Natural killer cell treated with Interleukin-12 subunit alpha and Interleukin-12 subunit beta and Interleukin-15 and Interleukin-18, amount 100 ng/mL, for 72 hours (primary cell): Measurements from ENCODE around the gene KRTAP3-1. TPM values are rescaled to one million over a fixed set of nuclear protein-coding genes. Genes with fewer than 3 reads are reported as not detected.

Source experiments
- ATAC-seq, 2 donors: fragments of 150-1000 bp; cut with Tn5 transposase in 1 of 2; sonication (Bioruptor Pico), chemical (Tn5 transposase) in 1 of 2; 2 replicates each; pipeline ENCODE4 v1.10.0; 2021
- DNase-seq: peaks from one replicate; pipeline ENCODE4 v3.0.0; 2022; ENCODE audit warnings: low spot score
- H3K27ac Mint-ChIP-seq, 2 donors: 1 replicate in 1 of 2; 2 replicates in 1 of 2; pipeline ENCODE4 v1.8.0; 2022; ENCODE audit warnings: mixed read lengths in 2 of 2, mild to moderate bottlenecking in 1 of 2, moderate library complexity in 1 of 2
- H3K27me3 Mint-ChIP-seq, 2 donors: 1 replicate in 1 of 2; 2 replicates in 1 of 2; pipeline ENCODE4 v1.8.0; 2022; ENCODE audit warnings: mixed read lengths in 2 of 2
- H3K36me3 Mint-ChIP-seq: one replicate; pipeline ENCODE4 v1.8.0; 2022; ENCODE audit warnings: mixed read lengths
- H3K4me1 Mint-ChIP-seq, 2 donors: 1 replicate in 1 of 2; 2 replicates in 1 of 2; pipeline ENCODE4 v1.8.0; 2022; ENCODE audit warnings: low read depth in 2 of 2, mixed read lengths in 2 of 2, mild to moderate bottlenecking in 1 of 2
- H3K4me3 Mint-ChIP-seq: one replicate; pipeline ENCODE4 v1.8.0; 2022; ENCODE audit warnings: mixed read lengths
- H3K9me3 Mint-ChIP-seq: 2 replicates; pipeline ENCODE4 v1.8.0; 2022; ENCODE audit warnings: mixed read lengths
- total RNA-seq, 2 donors: library from RNA; stranded (reverse); gene quantifications; one replicate each; pipeline ENCODE4 v1.2.3, GENCODE V29; 2022

The KRTAP3-1 gene
- total RNA-seq, 2 donors from 2014 or later: not detected

DNA sequence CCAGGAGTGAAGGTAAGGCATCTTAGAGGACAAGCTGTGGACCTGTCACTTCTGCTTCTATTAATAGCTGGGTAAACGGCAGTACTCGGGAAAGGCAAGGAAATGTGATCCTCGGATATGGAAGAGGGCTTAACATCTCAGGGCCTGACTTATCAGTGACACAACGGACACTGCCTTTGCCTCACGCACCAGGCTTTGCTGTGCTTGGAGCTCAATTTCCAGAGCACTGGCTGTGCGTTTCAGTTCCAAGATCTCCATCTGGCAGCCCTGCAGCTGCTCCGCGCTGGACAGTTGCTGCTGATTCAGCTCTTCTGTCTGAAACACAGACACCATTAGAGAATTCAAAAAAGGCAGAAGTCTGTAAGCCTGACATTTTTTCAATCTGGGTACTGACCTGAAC lies 28.3 kb downstream of the KRTAP3-1 start:
- Mint-ChIP-seq H3K4me1 (no peaks in the 10 kb centered on the region), H3K27me3 (peaks cover 15 to 21% of the 10 kb centered on the region in 2 donors), H3K27ac (no peak overlapping the region), H3K4me3 (no peak overlapping the region), H3K36me3 (no peaks in the 10 kb centered on the region), H3K9me3 (no peaks in the 10 kb centered on the region)
- DNase-seq: no peak
- no peak for ATAC-seq

DNA sequence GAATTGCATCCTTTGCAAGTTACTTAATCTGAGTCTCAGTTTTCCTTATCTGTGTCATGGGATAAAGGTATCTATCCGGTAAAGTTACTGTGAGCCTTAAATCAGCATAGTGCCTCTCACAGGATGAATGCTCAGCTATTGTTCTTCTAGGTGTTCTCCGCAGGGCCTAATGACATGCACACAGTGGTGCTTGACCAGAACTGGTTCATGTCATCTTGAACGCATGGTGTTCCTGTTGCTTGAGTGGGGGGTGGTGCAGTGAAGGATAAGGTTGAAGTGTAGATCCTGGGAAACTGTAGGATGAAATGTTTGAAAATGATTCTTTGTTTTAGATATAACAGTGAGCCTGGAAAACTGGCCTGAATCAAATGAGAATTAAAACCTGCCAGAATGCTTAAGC lies 28.8 kb downstream of the KRTAP3-1 start:
- Mint-ChIP-seq H3K4me1 (no peaks in the 10 kb centered on the region), H3K4me3 (no peak overlapping the region), H3K36me3 (no peaks in the 10 kb centered on the region), H3K27ac (no peak overlapping the region), H3K27me3 (peaks cover 18 to 21% of the 10 kb centered on the region in 2 donors), H3K9me3 (no peaks in the 10 kb centered on the region)
- ATAC-seq (no peak), DNase-seq (no peak)

DNA sequence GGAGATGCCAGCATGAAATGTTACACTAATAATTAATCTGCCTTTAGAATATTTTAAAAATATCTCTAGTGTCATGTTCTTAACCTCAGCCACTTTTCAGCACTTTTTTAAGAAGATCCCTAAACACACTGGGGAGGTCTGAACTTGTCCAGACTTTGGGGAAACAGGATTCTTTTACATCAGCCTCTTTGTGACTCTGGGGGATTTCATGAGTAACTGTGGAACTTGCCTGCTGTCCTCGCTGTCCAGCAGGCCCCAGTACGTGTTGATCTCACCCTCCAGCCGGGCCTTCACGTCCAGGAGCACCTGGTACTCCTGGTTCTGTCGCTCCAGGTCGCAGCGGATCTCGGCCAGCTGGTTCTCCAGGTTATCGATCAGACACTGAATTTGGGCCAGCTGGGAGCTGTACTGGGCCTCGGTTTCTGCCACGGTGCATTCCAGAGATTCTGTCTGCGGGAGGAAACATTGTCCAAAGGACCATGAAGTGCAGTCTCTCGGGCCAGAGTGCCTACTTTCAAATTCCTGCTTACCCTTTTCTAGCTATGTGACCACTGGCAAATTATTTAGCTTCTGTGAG lies 30.3 kb downstream of the KRTAP3-1 start:
- H3K9me3 Mint-ChIP-seq: no peaks in the 10 kb centered on the region
- H3K36me3 Mint-ChIP-seq: no peaks in the 10 kb centered on the region
- H3K27me3 Mint-ChIP-seq: peaks cover 18 to 21% of the 10 kb centered on the region in 2 donors
- H3K4me1 Mint-ChIP-seq: no peaks in the 10 kb centered on the region
- ATAC-seq (no peak), DNase-seq (no peak)
- no peak overlapping the region for H3K27ac Mint-ChIP-seq
- no peak overlapping the region for H3K4me3 Mint-ChIP-seq

DNA sequence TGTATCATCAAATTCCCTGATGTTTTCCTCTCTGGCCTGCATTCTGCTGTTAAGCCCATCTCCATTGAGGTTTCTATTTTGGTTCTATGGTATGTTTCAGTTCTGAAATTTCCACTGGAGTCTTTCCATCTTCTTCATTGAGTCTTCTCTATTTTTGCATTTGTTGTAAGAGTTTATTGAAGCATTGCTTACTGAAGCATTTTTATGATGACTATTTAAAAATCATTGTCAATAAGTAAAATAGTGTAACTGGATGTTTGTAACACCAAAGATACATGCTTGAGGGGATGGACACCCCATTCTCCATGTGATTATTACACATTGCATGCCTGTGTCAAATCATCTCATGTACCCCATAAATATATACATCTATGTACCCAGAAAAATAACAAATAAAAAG lies 33.4 kb downstream of the KRTAP3-1 start:
- no peaks in the 10 kb centered on the region for H3K9me3 Mint-ChIP-seq
- no peak overlapping the region for H3K27ac Mint-ChIP-seq
- no peak for DNase-seq
- no peak for ATAC-seq
- no peak overlapping the region for H3K4me3 Mint-ChIP-seq
- no peaks in the 10 kb centered on the region for H3K4me1 Mint-ChIP-seq
- H3K27me3 Mint-ChIP-seq: peaks cover 24 to 39% of the 10 kb centered on the region in 2 donors
- no peaks in the 10 kb centered on the region for H3K36me3 Mint-ChIP-seq

DNA sequence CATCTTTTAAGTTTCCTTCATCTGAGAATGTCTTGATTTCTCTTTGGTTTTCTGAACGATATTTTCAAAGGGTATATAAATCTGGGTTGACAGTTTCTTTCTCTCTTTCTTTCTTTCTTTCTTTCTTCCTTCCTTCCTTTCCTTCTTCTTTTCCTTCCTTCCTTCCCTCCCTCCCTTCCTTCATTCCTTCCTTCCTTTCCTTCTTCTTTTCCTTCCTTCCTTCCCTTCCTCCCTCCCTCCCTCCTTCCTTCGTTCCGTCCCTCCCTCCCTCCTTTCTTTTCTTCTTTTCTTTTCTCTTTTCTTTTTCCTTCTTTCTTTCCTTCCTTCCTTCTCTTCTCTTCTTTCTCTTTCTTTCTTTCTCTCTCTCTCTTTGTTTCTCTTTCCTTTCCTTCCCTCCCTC lies 34.6 kb downstream of the KRTAP3-1 start:
- DNase-seq (no peak), ATAC-seq (no peak)
- Mint-ChIP-seq H3K27ac (no peak overlapping the region), H3K4me1 (no peaks in the 10 kb centered on the region), H3K36me3 (no peaks in the 10 kb centered on the region), H3K27me3 (peaks cover 24 to 31% of the 10 kb centered on the region in 2 donors), H3K9me3 (no peaks in the 10 kb centered on the region), H3K4me3 (no peak overlapping the region)

DNA sequence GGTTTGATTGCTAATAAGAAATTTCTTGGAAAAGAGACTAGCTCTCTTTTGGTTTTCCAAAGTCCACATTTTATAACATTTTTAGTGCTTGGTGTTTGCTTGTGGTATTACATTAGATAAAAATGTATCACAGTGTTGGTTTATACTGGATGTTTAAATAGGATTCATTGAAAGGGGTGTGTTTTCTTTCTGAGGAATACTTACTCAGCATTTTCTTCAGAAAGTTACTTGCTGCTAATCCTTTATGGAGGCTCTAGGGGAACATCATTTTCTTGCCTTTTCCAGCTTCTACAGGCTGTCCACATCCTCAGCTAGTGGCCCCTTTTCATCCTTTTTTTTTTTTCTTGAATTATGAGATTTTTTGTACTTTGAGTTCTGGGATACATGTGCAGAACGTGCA lies 41.3 kb downstream of the KRTAP3-1 start:
- no peak overlapping the region for H3K27ac Mint-ChIP-seq
- no peak for DNase-seq
- H3K36me3 Mint-ChIP-seq: no peaks in the 10 kb centered on the region
- H3K4me1 Mint-ChIP-seq: no peaks in the 10 kb centered on the region
- peaks cover 17% of the 10 kb centered on the region in 2 donors for H3K27me3 Mint-ChIP-seq
- H3K4me3 Mint-ChIP-seq: no peak overlapping the region
- no peaks in the 10 kb centered on the region for H3K9me3 Mint-ChIP-seq
- ATAC-seq: no peak

DNA sequence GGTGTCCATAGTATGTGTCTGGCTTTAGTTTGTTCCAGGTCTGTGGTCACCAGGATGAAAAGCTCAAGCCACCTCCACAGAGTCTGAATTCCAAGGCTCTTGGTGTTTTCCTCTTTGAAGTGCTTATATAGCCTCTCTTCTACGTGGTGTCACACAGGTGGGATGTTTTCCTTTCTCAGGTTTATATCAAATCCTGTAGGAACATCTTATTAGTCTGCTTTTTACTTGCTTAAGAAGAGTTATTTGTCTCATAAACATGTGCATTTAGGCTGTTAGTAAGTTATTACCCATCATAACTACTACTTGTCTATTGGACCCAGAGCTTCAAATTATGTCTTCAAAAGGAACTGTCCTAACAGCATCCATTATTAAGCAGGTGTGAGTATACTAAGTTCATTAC lies 42.1 kb downstream of the KRTAP3-1 start, which contains the start of gene KRT39:
Gene KRT39, minus strand, starts transcription at position 101 of the 400 bp plus-strand sequence. Its CDS starts 92 bp downstream, at position 9.
- Mint-ChIP-seq H3K27ac (no peak within 1 kb of the TSS), H3K27me3 (peaks cover 9 to 11% of the 10 kb centered on the region in 2 donors), H3K36me3 (no peaks in the 10 kb centered on the region), H3K9me3 (no peaks in the 10 kb centered on the region), H3K4me3 (no peak within 1 kb of the TSS), H3K4me1 (no peaks in the 10 kb centered on the region)
- no peak for DNase-seq
- no peak for ATAC-seq

GRCh38 chr17:40963838-40964237 lies 45.1 kb downstream of the KRTAP3-1 start:
- Mint-ChIP-seq H3K4me3 (no peak overlapping the region), H3K9me3 (no peaks in the 10 kb centered on the region), H3K27ac (no peak overlapping the region), H3K4me1 (peaks cover 0 to 5% of the 10 kb centered on the region in 2 donors), H3K36me3 (no peaks in the 10 kb centered on the region), H3K27me3 (peaks cover under 1 to 13% of the 10 kb centered on the region in 2 donors)
- no peak for DNase-seq
- ATAC-seq: no peak

DNA sequence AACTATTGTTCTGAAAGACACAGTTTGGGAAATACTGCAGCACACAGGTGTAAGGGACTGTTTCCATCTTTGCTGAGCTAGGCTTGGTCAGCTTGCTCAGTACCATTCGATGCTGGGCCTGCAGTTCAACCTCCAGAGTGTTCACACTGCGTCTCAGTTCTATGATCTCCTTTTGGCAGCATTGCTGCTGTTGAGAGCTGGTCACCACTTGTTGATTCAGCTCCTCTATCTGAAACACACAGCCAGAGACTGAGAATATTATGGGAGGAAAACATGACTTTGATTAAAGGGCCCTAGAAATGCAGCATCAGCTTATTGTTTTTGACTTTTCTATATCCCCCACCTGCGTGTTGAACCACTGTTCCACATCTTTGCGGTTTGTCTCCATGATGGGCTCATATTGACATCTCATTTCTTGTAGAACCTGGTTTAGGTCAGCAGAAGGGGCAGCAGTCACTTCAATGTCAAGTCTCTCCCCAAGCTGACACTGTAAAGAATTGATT lies 46.8 kb downstream of the KRTAP3-1 start:
- H3K27ac Mint-ChIP-seq: no peak overlapping the region
- H3K4me1 Mint-ChIP-seq: peaks cover 0 to 5% of the 10 kb centered on the region in 2 donors
- H3K27me3 Mint-ChIP-seq: peaks cover 6% of the 10 kb centered on the region in 2 donors
- no peak for ATAC-seq
- no peak overlapping the region for H3K4me3 Mint-ChIP-seq
- no peaks in the 10 kb centered on the region for H3K9me3 Mint-ChIP-seq
- H3K36me3 Mint-ChIP-seq: no peaks in the 10 kb centered on the region
- DNase-seq: no peak

DNA sequence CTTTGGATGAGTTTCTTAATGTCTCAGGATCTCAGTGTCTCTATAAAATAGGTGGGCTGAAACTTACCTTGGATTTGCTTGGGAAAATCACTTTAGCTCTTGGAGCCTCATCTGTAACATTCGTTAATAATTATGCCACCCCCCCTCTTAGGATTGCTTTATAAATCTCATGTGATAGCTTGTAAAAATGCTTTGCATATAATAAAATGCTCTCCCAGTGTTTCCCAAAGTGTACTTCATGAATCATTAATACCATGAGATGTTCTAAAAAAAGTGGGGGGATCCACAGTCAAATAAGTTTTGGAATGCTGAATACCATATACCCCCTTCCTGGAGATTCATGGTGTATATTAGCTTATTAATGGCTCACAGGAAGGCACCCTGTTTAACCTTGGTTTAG lies 47.3 kb downstream of the KRTAP3-1 start:
- Mint-ChIP-seq H3K4me3 (no peak overlapping the region), H3K4me1 (peaks cover 0 to 5% of the 10 kb centered on the region in 2 donors), H3K27me3 (peaks cover 9 to 10% of the 10 kb centered on the region in 2 donors), H3K27ac (no peak overlapping the region), H3K9me3 (no peaks in the 10 kb centered on the region), H3K36me3 (no peaks in the 10 kb centered on the region)
- no peak for ATAC-seq
- DNase-seq: no peak

GRCh38 chr17:40960144-40960543 lies 48.8 kb downstream of the KRTAP3-1 start:
- Mint-ChIP-seq H3K4me1 (peaks cover 0 to 5% of the 10 kb centered on the region in 2 donors), H3K27me3 (peaks cover 17 to 18% of the 10 kb centered on the region in 2 donors), H3K27ac (no peak overlapping the region), H3K4me3 (no peak overlapping the region), H3K9me3 (no peaks in the 10 kb centered on the region), H3K36me3 (no peaks in the 10 kb centered on the region)
- DNase-seq (no peak), ATAC-seq (no peak)

Other genes starting within 250 kb of the KRTAP3-1 start
- not detected for gene KRT26, start 236.9 kb downstream of the KRTAP3-1 start, total RNA-seq
- not detected for gene KRT27, start 226.6 kb downstream of the KRTAP3-1 start, total RNA-seq
- not detected for gene KRT28, start 209.2 kb downstream of the KRTAP3-1 start, total RNA-seq
- gene KRT10, start 186.5 kb downstream of the KRTAP3-1 start, total RNA-seq: 10 to 100 TPM; 26.8 to 42.3 TPM
- gene KRT12, start 141.9 kb downstream of the KRTAP3-1 start, total RNA-seq: not detected
- not detected for gene KRT20, start 123.9 kb downstream of the KRTAP3-1 start, total RNA-seq
- gene KRT23, start 71.5 kb downstream of the KRTAP3-1 start, total RNA-seq: not detected
- not detected for gene KRT39, start 42.2 kb downstream of the KRTAP3-1 start, total RNA-seq
- not detected for gene KRT40, start 24.8 kb downstream of the KRTAP3-1 start, total RNA-seq
- gene KRTAP3-3, start 15.0 kb downstream of the KRTAP3-1 start, total RNA-seq: not detected
- gene KRTAP3-2, start 9.2 kb downstream of the KRTAP3-1 start, total RNA-seq: not detected
- not detected for gene KRTAP1-5, start 18.1 kb upstream of the KRTAP3-1 start, total RNA-seq
- gene KRTAP1-4, start 21.1 kb upstream of the KRTAP3-1 start, total RNA-seq: not detected
- not detected for gene KRTAP1-3, start 25.7 kb upstream of the KRTAP3-1 start, total RNA-seq
- not detected for gene KRTAP1-1, start 32.3 kb upstream of the KRTAP3-1 start, total RNA-seq
- gene KRTAP2-1, start 38.2 kb upstream of the KRTAP3-1 start, total RNA-seq: not detected
- gene KRTAP2-2, start 46.1 kb upstream of the KRTAP3-1 start, total RNA-seq: not detected
- not detected for gene KRTAP2-3, start 51.0 kb upstream of the KRTAP3-1 start, total RNA-seq
- gene KRTAP2-4, start 56.8 kb upstream of the KRTAP3-1 start, total RNA-seq: not detected
- gene KRTAP4-7, start 75.0 kb upstream of the KRTAP3-1 start, total RNA-seq: not detected
- not detected for gene KRTAP4-8, start 89.0 kb upstream of the KRTAP3-1 start, total RNA-seq
- gene KRTAP4-16, start 93.1 kb upstream of the KRTAP3-1 start, total RNA-seq: not detected
- not detected for gene KRTAP4-9, start 96.3 kb upstream of the KRTAP3-1 start, total RNA-seq
- not detected for gene KRTAP4-11, start 109.2 kb upstream of the KRTAP3-1 start, total RNA-seq
- gene KRTAP4-12, start 115.1 kb upstream of the KRTAP3-1 start, total RNA-seq: not detected
- not detected for gene KRTAP4-6, start 131.4 kb upstream of the KRTAP3-1 start, total RNA-seq
- not detected for gene KRTAP4-5, start 140.7 kb upstream of the KRTAP3-1 start, total RNA-seq
- not detected for gene KRTAP4-4, start 151.6 kb upstream of the KRTAP3-1 start, total RNA-seq
- gene KRTAP4-3, start 159.1 kb upstream of the KRTAP3-1 start, total RNA-seq: not detected
- not detected for gene KRTAP4-2, start 169.1 kb upstream of the KRTAP3-1 start, total RNA-seq
- not detected for gene KRTAP4-1, start 175.8 kb upstream of the KRTAP3-1 start, total RNA-seq
- gene KRTAP9-1, start 180.8 kb upstream of the KRTAP3-1 start, total RNA-seq: not detected
- gene KRTAP9-2, start 217.5 kb upstream of the KRTAP3-1 start, total RNA-seq: not detected
- not detected for gene KRTAP9-3, start 223.3 kb upstream of the KRTAP3-1 start, total RNA-seq
- gene KRTAP9-8, start 228.9 kb upstream of the KRTAP3-1 start, total RNA-seq: not detected
- gene KRTAP9-4, start 240.6 kb upstream of the KRTAP3-1 start, total RNA-seq: not detected
- gene KRTAP9-9, start 246.3 kb upstream of the KRTAP3-1 start, total RNA-seq: not detected